ENCODE data around the gene PCDHB1.

- TF ChIP-seq EZH2phosphoT487 (IDR thresholded peaks at IDR 0.05; ENCODE audit: borderline replicate concordance): no peak
- TF ChIP-seq CTCF (conservative IDR thresholded peaks at IDR 0.05; ENCODE audit: low read length): no peak
Observed at GRCh38 chr5:141003791-141004611, 47.2 kb upstream of the PCDHB1 start.

All from Loucy (cell line).